Occipital lobe (tissue), 2 donors: ENCODE measurements around the gene CDRT4. TPM values are rescaled to one million over a fixed set of nuclear protein-coding genes. Genes with fewer than 3 reads are reported as not detected.
"Not testable (repeated sequence)": the region's sequence is repeated elsewhere in the genome, so short reads cannot be mapped to it uniquely, and the experiment has no call there.

Source experiments
- DNase-seq: peaks from one replicate; lab custom pipeline; 2025; lab: John Stamatoyannopoulos, UW
- total RNA-seq: library from RNA; depleted of rRNA; stranded (reverse); fragments of >200 nt; gene quantifications from one replicate; pipeline ENCODE4 v1.2.3, GENCODE V29; 2014

Gene CDRT4
- total RNA-seq, 1 donor from 2014 or later: 10.0 TPM

- no peak for DNase-seq
Observed at GRCh38 chr17:15456972-15457722, 10.3 kb downstream of the CDRT4 start.

DNA sequence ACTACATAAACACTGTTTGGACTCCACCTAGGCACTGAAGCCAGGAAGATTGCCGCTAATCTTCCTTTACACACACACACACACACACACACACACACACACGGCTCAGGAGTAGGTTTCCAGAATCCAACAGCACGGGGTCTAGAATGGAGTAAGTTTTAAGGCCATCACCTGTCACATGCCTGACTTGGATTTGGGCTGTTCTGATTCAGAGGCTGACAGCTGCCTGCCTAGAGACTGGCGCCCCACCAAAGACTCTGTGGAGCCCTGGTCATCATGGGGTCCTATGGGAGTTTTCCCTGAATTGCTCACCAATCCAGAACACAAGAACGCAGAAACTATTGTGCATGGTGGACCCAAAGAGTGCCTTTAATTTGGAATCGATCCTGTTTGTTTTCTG is 10.9 kb downstream of the CDRT4 start:
- no peak for DNase-seq

DNA sequence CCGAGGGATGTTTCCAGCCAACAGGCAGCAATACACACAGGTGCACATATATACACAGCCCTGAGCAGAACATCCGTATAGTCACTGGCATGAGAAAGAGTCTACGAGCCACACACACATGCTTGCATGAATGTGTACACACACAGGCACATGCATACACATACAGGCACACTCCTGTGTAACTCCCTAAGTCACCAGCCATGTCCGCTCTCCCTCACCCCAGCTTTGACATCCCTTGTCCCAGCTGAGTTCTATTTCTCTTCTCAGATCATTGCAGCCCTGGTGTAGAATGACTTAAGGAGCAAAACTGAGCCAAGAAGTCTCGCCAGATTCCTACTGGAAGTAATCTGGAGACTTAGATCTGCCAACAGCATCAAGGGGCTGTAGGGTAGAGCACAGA is 13.1 kb downstream of the CDRT4 start:
- no peak for DNase-seq

DNA sequence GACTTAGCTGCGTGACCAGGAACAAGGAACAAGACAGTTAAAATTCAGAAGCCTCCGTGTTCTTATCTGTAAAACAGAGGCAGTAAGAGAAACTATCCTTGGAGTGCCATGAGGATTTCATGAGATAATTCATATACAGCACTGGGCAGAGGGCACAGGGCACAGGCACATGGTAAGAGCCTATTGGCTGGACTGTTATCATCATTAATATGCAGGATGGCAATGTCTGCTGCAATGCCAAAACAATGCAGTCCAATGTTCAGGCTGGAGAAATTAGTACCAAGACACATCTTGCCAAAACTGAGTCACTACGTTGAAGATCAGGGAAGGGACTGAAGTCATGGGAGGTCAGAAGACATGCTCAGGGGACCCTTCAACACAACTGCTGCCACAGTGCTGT is 13.6 kb downstream of the CDRT4 start:
- DNase-seq: no peak

DNA sequence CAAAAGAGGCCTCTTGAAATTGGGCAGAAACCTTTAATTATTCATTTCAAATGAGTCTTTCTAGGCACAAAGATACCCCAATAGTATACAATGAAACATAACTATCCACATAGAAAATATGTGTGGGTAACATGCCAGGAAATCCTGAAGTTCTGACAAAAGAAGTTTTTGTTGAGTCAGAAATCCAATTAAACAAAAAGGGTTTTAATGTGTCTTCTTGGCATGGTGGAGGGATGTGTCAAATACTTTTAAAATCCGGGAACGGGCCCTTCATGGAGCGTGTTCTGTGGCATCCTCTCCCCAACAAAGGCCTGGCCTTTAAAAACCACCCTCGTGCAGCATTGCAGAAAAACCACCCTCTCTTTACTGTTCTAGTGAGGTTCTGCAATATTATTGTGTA is 14.2 kb downstream of the CDRT4 start:
- no peak for DNase-seq

DNA sequence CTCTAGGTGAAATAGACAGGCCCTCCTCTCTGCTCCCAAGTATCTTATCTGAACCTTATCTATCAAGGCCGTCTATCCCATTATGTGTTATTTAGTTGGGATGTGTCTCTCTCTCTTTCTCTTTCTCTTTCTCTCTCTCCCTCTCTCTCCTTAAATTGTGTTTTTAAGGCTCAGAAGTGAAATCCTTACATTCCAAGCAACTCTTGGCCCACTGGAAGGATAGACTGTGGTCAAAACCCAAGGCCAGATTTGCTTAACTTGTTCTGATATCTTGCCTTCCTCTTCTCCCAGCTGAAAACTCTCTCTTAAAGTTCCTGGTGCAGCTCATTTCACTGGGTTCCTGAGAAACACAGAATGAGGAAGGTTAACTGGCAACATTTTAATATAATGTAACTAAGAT is 14.7 kb downstream of the CDRT4 start:
- no peak for DNase-seq

GRCh38 chr17:15451680-15452079 is 15.7 kb downstream of the CDRT4 start:
- DNase-seq: no peak

- no peak for DNase-seq
Observed at GRCh38 chr17:15448580-15448956, 18.9 kb downstream of the CDRT4 start.

DNA sequence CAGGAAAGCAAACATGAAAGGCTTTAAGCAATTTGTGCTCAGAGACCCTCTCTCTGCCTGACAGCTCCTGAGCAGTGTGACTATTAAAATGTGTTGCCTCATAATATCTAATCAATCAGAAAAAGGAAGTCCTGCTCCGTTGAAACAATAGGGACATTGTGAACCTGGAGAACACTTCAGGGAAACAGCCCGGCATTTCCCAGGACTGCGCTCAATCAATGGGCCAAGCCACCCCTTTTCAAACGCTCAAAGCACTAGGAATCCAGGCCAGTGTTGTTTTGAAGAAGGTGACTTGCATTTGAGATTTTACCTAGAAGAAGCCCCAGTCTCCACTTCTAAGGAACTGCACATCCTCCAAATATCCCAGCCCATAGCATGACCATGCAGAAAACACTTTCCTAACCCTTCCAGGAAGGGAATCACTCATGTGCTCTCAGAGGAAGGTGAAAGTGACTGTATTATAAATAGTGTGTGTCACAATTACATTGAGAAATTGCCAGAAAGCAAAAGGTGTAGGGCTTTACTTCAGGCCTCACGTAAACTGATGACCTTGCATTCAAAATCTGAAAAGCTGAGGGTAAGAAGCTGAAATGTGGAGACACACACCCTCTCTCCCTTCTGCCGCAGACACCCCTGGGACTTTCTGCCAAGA is 19.4 kb downstream of the CDRT4 start:
- DNase-seq: no peak

GRCh38 chr17:15446036-15446435 is 21.4 kb downstream of the CDRT4 start:
- DNase-seq: no peak

DNA sequence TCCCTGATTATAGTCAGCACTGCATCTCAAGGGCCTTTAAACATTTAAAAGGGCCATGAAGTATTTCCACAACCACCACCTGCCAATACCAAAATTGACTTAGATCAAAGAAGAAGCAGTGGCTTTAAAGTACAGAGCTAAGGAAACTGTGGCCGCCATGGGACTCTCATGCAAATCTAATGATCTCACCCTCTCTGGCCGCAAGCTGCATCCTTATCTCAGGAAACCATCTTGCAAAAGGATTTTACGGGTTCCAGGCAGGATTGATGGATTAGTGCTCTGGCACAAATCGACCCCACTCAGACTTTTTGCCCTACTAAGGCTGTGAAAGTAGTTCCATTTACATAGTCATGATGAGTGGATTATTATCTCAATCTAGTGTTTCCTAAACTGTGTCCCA is 22.6 kb downstream of the CDRT4 start:
- no peak for DNase-seq

GRCh38 chr17:15442311-15443180 is 24.9 kb downstream of the CDRT4 start:
- DNase-seq: no peak

GRCh38 chr17:15441315-15441714 is 26.1 kb downstream of the CDRT4 start:
- DNase-seq: no peak

DNA sequence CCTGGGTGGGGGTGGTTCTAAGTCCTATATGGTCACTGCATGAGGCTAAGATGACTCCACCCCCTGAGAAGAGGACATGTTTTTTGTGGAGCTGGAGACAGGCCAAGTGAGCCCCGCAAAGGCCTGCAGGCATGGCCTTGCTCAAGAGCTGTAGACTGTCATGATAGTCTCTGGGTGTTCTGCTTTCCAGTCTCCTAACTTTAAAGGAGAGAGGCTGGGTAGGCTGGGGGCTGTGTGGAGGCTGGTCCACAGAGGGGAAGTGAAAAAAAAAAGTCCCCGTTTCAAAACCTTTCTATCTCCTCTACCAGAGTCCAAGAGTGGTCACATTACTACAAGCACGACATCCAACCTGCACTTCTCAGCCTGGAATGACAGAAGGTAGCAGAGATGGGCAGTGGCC is 27.1 kb downstream of the CDRT4 start:
- no peak for DNase-seq

GRCh38 chr17:15439205-15439985 is 28.0 kb downstream of the CDRT4 start:
- not testable (repeated sequence) for DNase-seq

- DNase-seq: no peak
Observed at GRCh38 chr17:15438491-15439105, 28.8 kb downstream of the CDRT4 start.

DNA sequence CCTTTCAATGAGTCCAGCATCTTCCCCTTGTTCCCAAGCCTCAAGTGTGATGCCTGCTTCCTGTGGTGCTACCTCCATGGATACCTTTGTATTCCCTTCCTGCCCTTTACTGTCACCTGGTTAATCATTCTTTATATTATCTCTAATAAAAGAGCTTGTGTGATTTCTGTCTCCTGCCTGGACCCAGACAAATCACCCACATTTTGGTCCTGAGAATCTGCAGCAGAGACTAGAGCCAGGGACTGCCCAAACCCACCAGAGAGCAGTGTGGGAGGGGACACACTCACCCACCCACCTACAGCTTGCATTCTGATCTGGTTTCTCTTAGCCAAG is 30.2 kb downstream of the CDRT4 start:
- no peak for DNase-seq

GRCh38 chr17:15436473-15437302 is 30.7 kb downstream of the CDRT4 start:
- no peak for DNase-seq

DNA sequence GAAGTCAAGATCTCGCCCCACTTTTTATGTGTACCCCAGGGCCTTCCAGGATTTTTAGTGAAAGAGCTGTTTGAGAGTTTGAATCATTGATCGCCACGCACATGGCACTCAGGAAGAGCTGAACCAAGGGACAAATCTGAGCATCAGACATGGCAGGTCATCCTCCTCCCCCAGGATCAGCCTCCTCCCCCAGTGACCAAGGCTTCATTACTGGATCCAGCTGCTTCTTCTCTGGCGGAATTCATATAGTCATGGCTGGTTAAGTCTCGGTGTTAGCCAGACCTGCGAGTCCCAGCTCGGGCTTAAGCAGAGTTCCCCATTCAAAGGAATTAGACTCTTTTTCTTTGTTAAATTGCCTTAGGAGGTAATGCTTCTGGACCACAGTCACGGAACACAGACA is 32.5 kb downstream of the CDRT4 start:
- DNase-seq: no peak
